ENCODE data around the gene CD68.
"Not testable (repeated sequence)": the region's sequence is repeated elsewhere in the genome, so short reads cannot be mapped to it uniquely, and the experiment has no call there.

CD68 gene

DNA sequence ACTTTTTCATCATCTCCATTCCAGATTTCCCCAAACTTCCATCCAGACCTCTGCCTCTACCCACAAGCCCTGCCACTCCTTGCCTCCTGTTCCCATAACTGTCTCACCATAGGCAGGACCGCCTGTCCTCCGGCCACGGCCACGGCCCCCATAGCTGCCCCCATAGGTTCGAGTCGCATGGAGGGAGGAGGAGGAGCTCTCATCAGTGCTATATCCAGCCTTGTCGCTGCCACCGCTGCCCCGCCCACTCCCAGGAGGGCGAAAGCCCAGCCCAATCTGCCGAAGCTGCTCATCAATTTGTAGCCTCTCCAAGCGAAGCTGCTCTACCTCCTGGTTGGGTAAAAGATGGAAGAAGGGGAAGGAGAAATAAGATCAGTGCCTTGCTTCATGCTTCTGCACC, 13.9 kb downstream of the CD68 start:
- H3K36me3 ChIP-seq (ENCODE audit: low read length) = peaks cover 11% of the 10 kb centered on the region; the same call in 1 of the 2 replicates
- no peaks in the 10 kb centered on the region for H3K27me3 ChIP-seq (ENCODE audit: low read length)
- H3K4me3 ChIP-seq (ENCODE audit: insufficient read depth, low read length, poor library complexity, severe bottlenecking) = no peak overlapping the region
- no peak overlapping the region for H3K4me2 ChIP-seq (ENCODE audit: low read depth, low read length, poor library complexity, severe bottlenecking)
- H3K9ac ChIP-seq (ENCODE audit: low read length) = no peak overlapping the region
- no peak for TF ChIP-seq EZH2phosphoT487 (conservative IDR thresholded peaks at IDR 0.05; ENCODE audit: low read length)
- TF ChIP-seq, protein P1, sequence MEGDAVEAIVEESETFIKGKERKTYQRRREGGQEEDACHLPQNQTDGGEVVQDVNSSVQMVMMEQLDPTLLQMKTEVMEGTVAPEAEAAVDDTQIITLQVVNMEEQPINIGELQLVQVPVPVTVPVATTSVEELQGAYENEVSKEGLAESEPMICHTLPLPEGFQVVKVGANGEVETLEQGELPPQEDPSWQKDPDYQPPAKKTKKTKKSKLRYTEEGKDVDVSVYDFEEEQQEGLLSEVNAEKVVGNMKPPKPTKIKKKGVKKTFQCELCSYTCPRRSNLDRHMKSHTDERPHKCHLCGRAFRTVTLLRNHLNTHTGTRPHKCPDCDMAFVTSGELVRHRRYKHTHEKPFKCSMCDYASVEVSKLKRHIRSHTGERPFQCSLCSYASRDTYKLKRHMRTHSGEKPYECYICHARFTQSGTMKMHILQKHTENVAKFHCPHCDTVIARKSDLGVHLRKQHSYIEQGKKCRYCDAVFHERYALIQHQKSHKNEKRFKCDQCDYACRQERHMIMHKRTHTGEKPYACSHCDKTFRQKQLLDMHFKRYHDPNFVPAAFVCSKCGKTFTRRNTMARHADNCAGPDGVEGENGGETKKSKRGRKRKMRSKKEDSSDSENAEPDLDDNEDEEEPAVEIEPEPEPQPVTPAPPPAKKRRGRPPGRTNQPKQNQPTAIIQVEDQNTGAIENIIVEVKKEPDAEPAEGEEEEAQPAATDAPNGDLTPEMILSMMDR (IDR thresholded peaks at IDR 0.05; ENCODE audit: insufficient read depth, low read length, poor library complexity, severe bottlenecking) = no peak
- H4K20me1 ChIP-seq (ENCODE audit: low read depth, low read length) = no peaks in the 10 kb centered on the region
- H3K27ac ChIP-seq (ENCODE audit: low read depth, low read length) = no peak overlapping the region
- no peaks in the 10 kb centered on the region for H3K9me3 ChIP-seq (ENCODE audit: insufficient read depth, low read length)
- H3F3A ChIP-seq (ENCODE audit: insufficient read depth) = no peaks in the 10 kb centered on the region
- no peaks in the 10 kb centered on the region for H3K9me2 ChIP-seq (replicated peaks; ENCODE audit: insufficient read depth, low read length)
- H3K79me2 ChIP-seq (ENCODE audit: insufficient read depth, low read length) = no peaks in the 10 kb centered on the region
- no peak overlapping the region for H2AFZ ChIP-seq (ENCODE audit: low read depth, low read length, severe bottlenecking)

DNA sequence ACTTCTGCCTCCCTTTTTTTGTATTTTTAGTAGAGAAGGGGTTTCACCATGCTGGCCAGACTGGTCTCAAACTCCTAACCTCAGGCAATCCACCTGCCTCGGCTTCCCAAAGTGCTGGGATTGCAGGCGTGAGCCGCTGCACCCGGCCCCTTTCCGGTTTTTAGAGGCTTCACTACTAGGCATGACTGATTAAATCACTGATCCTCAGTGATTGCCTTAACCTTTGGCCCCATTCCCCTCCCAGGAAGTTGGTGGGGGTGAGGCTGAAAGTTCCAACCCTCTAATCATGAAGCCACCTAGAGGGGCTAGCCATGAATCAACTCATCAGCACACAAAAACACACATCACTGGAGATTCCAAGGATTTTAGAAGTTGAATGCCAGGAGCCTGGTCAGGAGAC, 18.1 kb downstream of the CD68 start:
- not testable (repeated sequence) for H3K4me2 ChIP-seq (ENCODE audit: low read depth, low read length, poor library complexity, severe bottlenecking); H3K79me2 ChIP-seq (ENCODE audit: insufficient read depth, low read length); H3K27me3 ChIP-seq (ENCODE audit: low read length); H3K4me3 ChIP-seq (ENCODE audit: insufficient read depth, low read length, poor library complexity, severe bottlenecking); H3F3A ChIP-seq (ENCODE audit: insufficient read depth); H3K9me3 ChIP-seq (ENCODE audit: insufficient read depth, low read length); H4K20me1 ChIP-seq (ENCODE audit: low read depth, low read length); H3K9me2 ChIP-seq (replicated peaks; ENCODE audit: insufficient read depth, low read length); H2AFZ ChIP-seq (ENCODE audit: low read depth, low read length, severe bottlenecking); H3K27ac ChIP-seq (ENCODE audit: low read depth, low read length); H3K9ac ChIP-seq (ENCODE audit: low read length)
- H3K36me3 ChIP-seq (ENCODE audit: low read length) = peaks cover 14% of the 10 kb centered on the region; the same call in 1 of the 2 replicates

DNA sequence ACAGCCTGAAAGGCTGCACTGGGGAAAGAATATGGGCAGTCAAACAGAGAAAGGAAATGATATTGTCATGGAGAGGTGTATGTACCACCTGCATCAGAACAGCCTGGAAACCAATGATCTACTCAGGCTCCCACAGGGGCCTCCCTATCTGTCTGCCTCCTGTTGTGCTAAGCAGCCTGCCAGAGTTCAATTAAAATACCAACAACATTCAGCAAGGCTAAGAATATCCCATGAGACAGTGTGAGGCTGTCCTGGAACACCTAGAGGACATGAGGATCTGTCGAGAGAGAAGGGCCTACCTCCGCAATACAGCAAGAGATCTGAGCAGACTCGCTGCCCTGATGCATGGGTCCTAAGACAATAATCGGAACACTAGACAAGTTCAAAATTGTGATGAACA, 26.8 kb downstream of the CD68 start:
- Histone ChIP-seq H3F3A (ENCODE audit: insufficient read depth) (no peaks in the 10 kb centered on the region), H3K27ac (ENCODE audit: low read depth, low read length) (no peak overlapping the region), H3K4me2 (ENCODE audit: low read depth, low read length, poor library complexity, severe bottlenecking) (no peak overlapping the region), H2AFZ (ENCODE audit: low read depth, low read length, severe bottlenecking) (no peak overlapping the region), H3K9me3 (ENCODE audit: insufficient read depth, low read length) (no peaks in the 10 kb centered on the region), H3K9me2 (replicated peaks; ENCODE audit: insufficient read depth, low read length) (no peaks in the 10 kb centered on the region), H4K20me1 (ENCODE audit: low read depth, low read length) (no peaks in the 10 kb centered on the region), H3K79me2 (ENCODE audit: insufficient read depth, low read length) (peaks cover 24% of the 10 kb centered on the region), H3K9ac (ENCODE audit: low read length) (no peak overlapping the region), H3K4me3 (ENCODE audit: insufficient read depth, low read length, poor library complexity, severe bottlenecking) (no peak overlapping the region), H3K36me3 (ENCODE audit: low read length) (peaks cover under 1% of the 10 kb centered on the region; the same call in 1 of the 2 replicates), H3K27me3 (ENCODE audit: low read length) (no peaks in the 10 kb centered on the region)
- TF ChIP-seq EZH2phosphoT487 (conservative IDR thresholded peaks at IDR 0.05; ENCODE audit: low read length) = no peak
- TF ChIP-seq, protein P1 (IDR thresholded peaks at IDR 0.05; ENCODE audit: insufficient read depth, low read length, poor library complexity, severe bottlenecking) = no peak

DNA sequence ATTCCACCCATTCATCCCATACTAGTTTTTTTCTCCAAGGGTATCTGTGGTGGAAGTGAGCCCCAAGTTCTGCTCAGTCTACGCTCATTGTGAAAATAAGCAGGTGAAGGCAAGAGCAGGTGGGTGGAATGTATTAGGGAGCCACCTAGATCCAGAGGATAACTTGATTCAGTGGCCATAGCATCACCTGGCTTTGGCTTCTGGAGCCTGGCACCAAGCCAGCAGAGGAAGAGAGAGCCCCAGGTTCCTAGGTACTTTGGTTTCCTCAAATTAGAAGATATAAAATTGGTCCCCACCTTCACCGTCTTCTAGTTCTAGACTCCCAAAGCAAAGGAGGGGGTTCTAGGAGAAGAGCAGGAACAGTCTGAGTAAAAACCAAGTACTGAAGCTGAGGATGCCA, 31.2 kb downstream of the CD68 start:
- H3F3A ChIP-seq (ENCODE audit: insufficient read depth) = no peaks in the 10 kb centered on the region
- H3K36me3 ChIP-seq (ENCODE audit: low read length) = no peaks in the 10 kb centered on the region
- no peak overlapping the region for H2AFZ ChIP-seq (ENCODE audit: low read depth, low read length, severe bottlenecking)
- H4K20me1 ChIP-seq (ENCODE audit: low read depth, low read length) = no peaks in the 10 kb centered on the region
- no peak overlapping the region for H3K4me3 ChIP-seq (ENCODE audit: insufficient read depth, low read length, poor library complexity, severe bottlenecking)
- H3K9me3 ChIP-seq (ENCODE audit: insufficient read depth, low read length) = no peaks in the 10 kb centered on the region
- no peak overlapping the region for H3K27ac ChIP-seq (ENCODE audit: low read depth, low read length)
- H3K27me3 ChIP-seq (ENCODE audit: low read length) = no peaks in the 10 kb centered on the region
- no peak overlapping the region for H3K4me2 ChIP-seq (ENCODE audit: low read depth, low read length, poor library complexity, severe bottlenecking)
- H3K9me2 ChIP-seq (replicated peaks; ENCODE audit: insufficient read depth, low read length) = no peaks in the 10 kb centered on the region
- H3K9ac ChIP-seq (ENCODE audit: low read length) = no peak overlapping the region
- peaks cover 54% of the 10 kb centered on the region for H3K79me2 ChIP-seq (ENCODE audit: insufficient read depth, low read length)
- TF ChIP-seq EZH2phosphoT487 (conservative IDR thresholded peaks at IDR 0.05; ENCODE audit: low read length) = no peak
- TF ChIP-seq, protein P1 (IDR thresholded peaks at IDR 0.05; ENCODE audit: insufficient read depth, low read length, poor library complexity, severe bottlenecking) = no peak
